Measurements from ENCODE around the gene CHTOP. TPM values are rescaled to one million over a fixed set of nuclear protein-coding genes. Genes with fewer than 3 reads are reported as not detected.
"Not testable (repeated sequence)": the region's sequence is repeated elsewhere in the genome, so short reads cannot be mapped to it uniquely, and the experiment has no call there.

CHTOP gene
- total RNA-seq, 1 experiment from 2014 or later, result 85.1 TPM

GRCh38 chr1:153587314-153587713, 46.6 kb upstream of the CHTOP start:
- Mint-ChIP-seq H3K9me3 (ENCODE audit: unreplicated experiment) (no peaks in the 10 kb centered on the region), H3K27me3 (ENCODE audit: insufficient read depth, unreplicated experiment) (no peaks in the 10 kb centered on the region), H3K4me3 (ENCODE audit: unreplicated experiment) (no peak overlapping the region), H3K4me1 (ENCODE audit: low read depth, unreplicated experiment) (peaks cover 32% of the 10 kb centered on the region), H3K27ac (ENCODE audit: unreplicated experiment) (no peak overlapping the region), H3K36me3 (ENCODE audit: insufficient read depth, unreplicated experiment) (no peaks in the 10 kb centered on the region)
- ChIA-PET CTCF (no interaction called here), POLR2A (no interaction called here)
- no peak for DNase-seq
- no peak for TF ChIP-seq CTCF (IDR thresholded peaks at IDR 0.05; ENCODE audit: insufficient read depth in 1 of 2, low read depth in 1 of 2, low read length in 1 of 2, severe bottlenecking in 1 of 2, unreplicated experiment in 1 of 2)
- BruUV-seq (replicated peaks), result no TSS peak
- intact Hi-C loops (cut with micrococcal nuclease; ENCODE audit: unreplicated experiment), result no loop called here
- no peaks in the 10 kb centered on the region for H3K9me3 ChIP-seq
- no peaks in the 10 kb centered on the region for H3K27me3 ChIP-seq (replicated peaks; ENCODE audit: control insufficient read depth, insufficient read depth, low read length)
- peaks cover 24% of the 10 kb centered on the region for H3K4me1 ChIP-seq
- no peak overlapping the region for H3K4me3 ChIP-seq (ENCODE audit: low read depth, low read length)
- H3K36me3 ChIP-seq (ENCODE audit: control insufficient read depth, insufficient read depth, low read length), result no peaks in the 10 kb centered on the region

GRCh38 chr1:153588033-153588432, 45.8 kb upstream of the CHTOP start:
- BruUV-seq (replicated peaks); H3K9me3 ChIP-seq; H3K9me3 Mint-ChIP-seq (ENCODE audit: unreplicated experiment); H3K36me3 Mint-ChIP-seq (ENCODE audit: insufficient read depth, unreplicated experiment); H3K4me3 Mint-ChIP-seq (ENCODE audit: unreplicated experiment); H3K27me3 Mint-ChIP-seq (ENCODE audit: insufficient read depth, unreplicated experiment); H3K27ac Mint-ChIP-seq (ENCODE audit: unreplicated experiment); CTCF ChIA-PET; H3K36me3 ChIP-seq (ENCODE audit: control insufficient read depth, insufficient read depth, low read length); DNase-seq; H3K4me3 ChIP-seq (ENCODE audit: low read depth, low read length); POLR2A ChIA-PET; intact Hi-C loops (cut with micrococcal nuclease; ENCODE audit: unreplicated experiment); H3K27me3 ChIP-seq (replicated peaks; ENCODE audit: control insufficient read depth, insufficient read depth, low read length): not testable (repeated sequence)
- H3K4me1 ChIP-seq, result peaks cover 24% of the 10 kb centered on the region
- H3K4me1 Mint-ChIP-seq (ENCODE audit: low read depth, unreplicated experiment), result peaks cover 32% of the 10 kb centered on the region

- Mint-ChIP-seq H3K27ac (ENCODE audit: unreplicated experiment) (no peak overlapping the region), H3K27me3 (ENCODE audit: insufficient read depth, unreplicated experiment) (no peaks in the 10 kb centered on the region), H3K9me3 (ENCODE audit: unreplicated experiment) (no peaks in the 10 kb centered on the region), H3K4me1 (ENCODE audit: low read depth, unreplicated experiment) (peaks cover 32% of the 10 kb centered on the region), H3K36me3 (ENCODE audit: insufficient read depth, unreplicated experiment) (no peaks in the 10 kb centered on the region), H3K4me3 (ENCODE audit: unreplicated experiment) (no peak overlapping the region)
- ChIA-PET CTCF (no interaction called here), POLR2A (no interaction called here)
- Histone ChIP-seq H3K36me3 (ENCODE audit: control insufficient read depth, insufficient read depth, low read length) (no peaks in the 10 kb centered on the region), H3K9me3 (no peaks in the 10 kb centered on the region), H3K4me1 (peaks cover 21% of the 10 kb centered on the region), H3K27me3 (replicated peaks; ENCODE audit: control insufficient read depth, insufficient read depth, low read length) (no peaks in the 10 kb centered on the region), H3K4me3 (ENCODE audit: low read depth, low read length) (no peak overlapping the region)
- no peak for DNase-seq
- intact Hi-C loops (cut with micrococcal nuclease; ENCODE audit: unreplicated experiment), result no loop called here
- BruUV-seq (replicated peaks), result no TSS peak
- no peak for TF ChIP-seq CTCF (IDR thresholded peaks at IDR 0.05; ENCODE audit: insufficient read depth in 1 of 2, low read depth in 1 of 2, low read length in 1 of 2, severe bottlenecking in 1 of 2, unreplicated experiment in 1 of 2)
Measured at GRCh38 chr1:153588482-153588881, 45.4 kb upstream of the CHTOP start.

- Mint-ChIP-seq H3K36me3 (ENCODE audit: insufficient read depth, unreplicated experiment) (no peaks in the 10 kb centered on the region), H3K4me1 (ENCODE audit: low read depth, unreplicated experiment) (peaks cover 10% of the 10 kb centered on the region), H3K4me3 (ENCODE audit: unreplicated experiment) (no peak overlapping the region), H3K27ac (ENCODE audit: unreplicated experiment) (no peak overlapping the region), H3K27me3 (ENCODE audit: insufficient read depth, unreplicated experiment) (no peaks in the 10 kb centered on the region), H3K9me3 (ENCODE audit: unreplicated experiment) (no peaks in the 10 kb centered on the region)
- Histone ChIP-seq H3K4me3 (ENCODE audit: low read depth, low read length) (no peak overlapping the region), H3K4me1 (0 out of 2 replicates have a peak, but pooled peaks cover 7% of the 10 kb centered on the region), H3K27me3 (replicated peaks; ENCODE audit: control insufficient read depth, insufficient read depth, low read length) (no peaks in the 10 kb centered on the region), H3K9me3 (no peaks in the 10 kb centered on the region), H3K36me3 (ENCODE audit: control insufficient read depth, insufficient read depth, low read length) (no peaks in the 10 kb centered on the region)
- no peak for TF ChIP-seq CTCF (IDR thresholded peaks at IDR 0.05; ENCODE audit: insufficient read depth in 1 of 2, low read depth in 1 of 2, low read length in 1 of 2, severe bottlenecking in 1 of 2, unreplicated experiment in 1 of 2)
- ChIA-PET CTCF (no interaction called here), POLR2A (no interaction called here)
- BruUV-seq (replicated peaks), result no TSS peak
- intact Hi-C loops (cut with micrococcal nuclease; ENCODE audit: unreplicated experiment), result no loop called here
- DNase-seq, result no peak
Measured at GRCh38 chr1:153592748-153593147, 41.1 kb upstream of the CHTOP start.

Measured in Caco-2 (cell line).